ENCODE measurements around the gene KIRREL3. TPM values are rescaled to one million over a fixed set of nuclear protein-coding genes. Genes with fewer than 3 reads are reported as not detected.

The KIRREL3 gene
- total RNA-seq, 1 donor from 2014 or later = not detected

DNA sequence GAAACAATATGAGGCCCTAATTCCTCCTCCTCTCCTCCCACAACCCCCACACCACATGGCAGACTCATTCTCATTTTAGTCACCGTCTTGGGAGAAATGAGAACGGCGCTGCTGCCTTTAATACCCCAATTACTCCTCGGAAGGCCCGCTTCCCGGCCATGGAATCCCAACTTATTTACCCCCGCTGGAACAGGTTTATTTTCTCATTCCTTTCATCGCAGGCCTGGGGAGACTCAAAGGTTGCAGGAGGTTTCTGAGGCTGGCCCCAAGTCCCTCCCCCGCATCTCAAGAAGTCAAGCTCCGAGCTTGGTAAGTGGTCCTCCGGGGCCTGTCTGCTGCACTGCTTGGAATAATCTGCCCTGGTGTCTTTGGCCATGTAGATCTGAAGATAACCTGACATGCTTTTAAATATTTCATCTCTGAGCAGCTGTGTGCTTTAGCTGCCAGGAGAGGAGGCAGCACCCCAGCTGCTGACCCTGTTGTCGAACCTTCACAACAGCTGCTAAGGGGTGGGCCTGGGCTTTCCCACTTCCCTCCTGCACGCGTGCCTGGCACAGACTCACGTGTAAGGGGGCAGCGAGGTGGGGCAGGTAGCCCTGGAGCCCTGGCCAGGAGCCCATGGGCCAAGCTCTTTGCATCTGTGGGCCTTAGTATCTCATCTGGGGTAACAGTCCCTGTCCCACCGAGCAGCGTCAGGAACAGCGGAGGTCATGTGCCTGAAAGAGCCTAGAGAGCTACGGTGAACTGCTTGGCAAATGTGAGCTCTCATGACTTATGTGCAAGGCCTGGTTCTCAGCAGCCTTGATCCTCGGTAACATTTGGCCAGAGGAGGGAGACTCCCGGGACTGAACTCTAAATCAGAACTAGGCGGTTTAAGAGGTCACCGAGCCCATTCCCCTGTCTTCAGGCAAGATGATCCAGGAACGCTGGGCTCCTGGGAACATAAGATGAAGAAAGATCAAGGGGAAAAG, 480.5 kb downstream of the KIRREL3 start:
- TF ChIP-seq, protein P1, sequence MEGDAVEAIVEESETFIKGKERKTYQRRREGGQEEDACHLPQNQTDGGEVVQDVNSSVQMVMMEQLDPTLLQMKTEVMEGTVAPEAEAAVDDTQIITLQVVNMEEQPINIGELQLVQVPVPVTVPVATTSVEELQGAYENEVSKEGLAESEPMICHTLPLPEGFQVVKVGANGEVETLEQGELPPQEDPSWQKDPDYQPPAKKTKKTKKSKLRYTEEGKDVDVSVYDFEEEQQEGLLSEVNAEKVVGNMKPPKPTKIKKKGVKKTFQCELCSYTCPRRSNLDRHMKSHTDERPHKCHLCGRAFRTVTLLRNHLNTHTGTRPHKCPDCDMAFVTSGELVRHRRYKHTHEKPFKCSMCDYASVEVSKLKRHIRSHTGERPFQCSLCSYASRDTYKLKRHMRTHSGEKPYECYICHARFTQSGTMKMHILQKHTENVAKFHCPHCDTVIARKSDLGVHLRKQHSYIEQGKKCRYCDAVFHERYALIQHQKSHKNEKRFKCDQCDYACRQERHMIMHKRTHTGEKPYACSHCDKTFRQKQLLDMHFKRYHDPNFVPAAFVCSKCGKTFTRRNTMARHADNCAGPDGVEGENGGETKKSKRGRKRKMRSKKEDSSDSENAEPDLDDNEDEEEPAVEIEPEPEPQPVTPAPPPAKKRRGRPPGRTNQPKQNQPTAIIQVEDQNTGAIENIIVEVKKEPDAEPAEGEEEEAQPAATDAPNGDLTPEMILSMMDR (IDR thresholded peaks at IDR 0.05; ENCODE audit: insufficient read depth, low read length, severe bottlenecking) = no peak
- no peak for DNase-seq (ENCODE audit: low read depth)
- no peak for FAIRE-seq
- H3K36me3 ChIP-seq (ENCODE audit: control insufficient read depth, insufficient read depth, low read length) = no peaks in the 10 kb centered on the region
- no peak overlapping the region for H3K4me3 ChIP-seq (ENCODE audit: low read depth, low read length)
- H3K27me3 ChIP-seq (ENCODE audit: control insufficient read depth, insufficient read depth, low read length) = no peaks in the 10 kb centered on the region

DNA sequence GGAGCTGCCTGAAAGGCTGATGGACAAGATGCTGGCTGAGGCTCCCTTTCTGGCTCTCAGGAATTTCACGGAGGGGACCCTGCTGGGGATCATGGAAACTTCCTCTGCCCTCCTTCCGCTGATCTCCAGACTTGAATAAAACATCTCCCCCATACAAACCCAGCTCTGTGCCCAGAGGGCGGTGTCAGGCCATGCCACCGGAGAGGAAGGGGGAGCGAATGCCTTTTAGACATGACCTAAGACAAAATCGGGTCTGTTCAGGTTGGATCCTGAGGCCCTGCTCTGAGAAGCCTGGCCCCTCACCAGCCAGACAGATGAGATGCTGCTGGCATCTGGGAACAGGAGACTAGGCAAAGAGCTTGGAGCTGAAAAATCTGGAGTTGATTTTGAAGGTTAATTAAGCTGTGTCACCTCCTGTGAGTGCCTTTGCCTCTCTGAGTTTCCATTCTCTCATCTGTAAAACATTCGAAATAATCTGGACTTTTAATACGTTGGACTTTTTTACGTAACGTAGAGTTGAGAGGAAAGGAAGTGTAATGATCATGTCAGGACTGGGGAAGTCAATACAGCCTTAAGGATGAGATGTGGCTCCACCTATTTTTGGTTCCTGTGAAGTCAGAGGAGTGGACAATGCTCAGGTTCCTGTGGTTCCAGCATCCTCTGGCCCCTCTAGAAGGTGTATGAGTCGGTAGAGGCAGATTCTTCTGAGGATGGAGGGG, 481.4 kb downstream of the KIRREL3 start:
- H3K36me3 ChIP-seq (ENCODE audit: control insufficient read depth, insufficient read depth, low read length) = no peaks in the 10 kb centered on the region
- H3K4me3 ChIP-seq (ENCODE audit: low read depth, low read length) = no peak overlapping the region
- TF ChIP-seq, protein P1 (IDR thresholded peaks at IDR 0.05; ENCODE audit: insufficient read depth, low read length, severe bottlenecking) = no peak
- DNase-seq (ENCODE audit: low read depth) (no peak), FAIRE-seq (no peak)
- no peaks in the 10 kb centered on the region for H3K27me3 ChIP-seq (ENCODE audit: control insufficient read depth, insufficient read depth, low read length)

DNA sequence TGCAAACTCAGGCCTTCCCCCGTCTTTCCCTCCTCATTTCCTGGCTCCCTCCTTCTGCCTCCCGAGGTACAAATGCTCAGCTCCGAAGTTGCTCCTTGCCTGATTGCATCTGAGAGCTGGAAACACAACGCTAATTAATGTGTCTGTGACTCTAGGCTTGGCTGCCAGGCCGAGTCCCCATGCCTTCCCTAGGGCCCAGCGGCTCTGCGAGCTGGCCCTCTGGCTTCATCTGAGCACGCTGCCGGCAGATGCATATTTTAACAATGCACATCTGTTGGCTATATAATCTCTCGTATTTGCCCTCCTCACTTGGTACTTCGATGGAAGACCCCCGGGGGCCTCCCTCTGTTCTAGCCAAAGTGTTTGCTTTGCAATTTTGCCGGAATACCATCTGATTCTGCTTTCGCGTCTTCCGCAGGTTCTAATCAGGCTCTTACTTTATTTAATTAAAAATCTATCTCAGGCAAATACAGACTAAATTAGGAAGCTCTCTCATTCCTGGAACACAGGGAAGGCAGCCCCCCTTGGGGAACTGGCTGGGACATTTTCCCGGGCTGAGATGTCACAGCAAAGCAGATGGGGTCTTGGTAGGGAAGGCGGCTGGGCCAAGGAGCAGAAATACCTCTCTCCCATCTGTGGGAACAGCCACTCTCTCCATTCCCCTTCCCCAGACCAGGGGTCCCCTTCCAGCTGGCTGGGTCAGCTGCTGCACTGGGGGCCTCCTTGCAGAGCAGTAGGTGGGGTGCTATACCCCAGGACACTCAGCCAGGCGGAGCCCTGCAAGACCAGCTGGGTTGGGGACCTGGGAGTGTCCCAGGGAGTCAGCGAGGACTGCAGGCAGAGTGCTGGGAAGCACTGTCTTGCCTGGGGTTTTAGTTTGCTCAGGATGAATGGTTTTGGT, 482.2 kb downstream of the KIRREL3 start:
- Histone ChIP-seq H3K4me3 (ENCODE audit: low read depth, low read length) (no peak overlapping the region), H3K36me3 (ENCODE audit: control insufficient read depth, insufficient read depth, low read length) (no peaks in the 10 kb centered on the region), H3K27me3 (ENCODE audit: control insufficient read depth, insufficient read depth, low read length) (no peaks in the 10 kb centered on the region)
- TF ChIP-seq, protein P1 (IDR thresholded peaks at IDR 0.05; ENCODE audit: insufficient read depth, low read length, severe bottlenecking) = no peak
- no peak for FAIRE-seq
- no peak for DNase-seq (ENCODE audit: low read depth)

GRCh38 chr11:126515501-126515900, 485.1 kb downstream of the KIRREL3 start:
- Histone ChIP-seq H3K4me3 (ENCODE audit: low read depth, low read length) (no peak overlapping the region), H3K27me3 (ENCODE audit: control insufficient read depth, insufficient read depth, low read length) (no peaks in the 10 kb centered on the region), H3K36me3 (ENCODE audit: control insufficient read depth, insufficient read depth, low read length) (no peaks in the 10 kb centered on the region)
- no peak for DNase-seq (ENCODE audit: low read depth)
- TF ChIP-seq, protein P1 (IDR thresholded peaks at IDR 0.05; ENCODE audit: insufficient read depth, low read length, severe bottlenecking) = no peak
- no peak for FAIRE-seq

DNA sequence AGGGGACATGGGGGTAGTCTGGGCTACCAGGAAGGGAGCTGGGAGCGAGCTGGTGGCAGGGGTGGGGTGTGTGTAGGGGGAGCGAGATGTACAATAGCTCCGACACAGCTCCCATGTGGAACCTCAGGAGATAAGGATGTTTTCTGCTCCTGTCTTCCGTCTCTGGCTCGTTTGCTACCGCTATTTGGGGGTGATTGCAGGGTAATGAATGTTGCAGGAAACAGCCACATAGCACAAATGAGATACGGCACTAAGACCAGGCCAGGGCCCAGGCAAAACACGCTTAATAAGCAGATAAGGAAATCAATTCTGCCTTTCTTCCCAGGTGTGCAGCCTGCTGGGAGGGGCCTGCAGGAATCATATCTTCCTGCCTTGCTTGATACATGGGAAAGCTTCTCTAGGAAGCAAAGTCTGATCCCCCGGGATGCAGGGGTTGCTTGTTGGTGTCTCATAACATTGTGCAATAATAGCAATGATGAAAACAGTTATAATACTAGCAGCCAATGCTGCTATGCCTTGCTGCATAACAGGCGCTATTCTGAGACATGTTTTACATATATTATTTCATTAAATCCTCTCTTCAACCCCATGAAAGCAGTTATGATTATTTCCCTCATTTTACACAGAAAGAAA, 486.4 kb downstream of the KIRREL3 start:
- H3K36me3 ChIP-seq (ENCODE audit: control insufficient read depth, insufficient read depth, low read length) = no peaks in the 10 kb centered on the region
- TF ChIP-seq, protein P1 (IDR thresholded peaks at IDR 0.05; ENCODE audit: insufficient read depth, low read length, severe bottlenecking) = no peak
- DNase-seq (ENCODE audit: low read depth) (no peak), FAIRE-seq (no peak)
- no peaks in the 10 kb centered on the region for H3K27me3 ChIP-seq (ENCODE audit: control insufficient read depth, insufficient read depth, low read length)
- H3K4me3 ChIP-seq (ENCODE audit: low read depth, low read length) = no peak overlapping the region

Measured in bronchial epithelial cell (primary cell).